Fibroblast of the aortic adventitia (primary cell): Measurements from ENCODE around the gene MTIF3. TPM values are rescaled to one million over a fixed set of nuclear protein-coding genes. Genes with fewer than 3 reads are reported as not detected.

Experiments used
- DNase-seq: peaks from one replicate; pipeline ENCODE4 v3.0.0-alpha.2; 2010; ENCODE audit warnings: low read depth
- H3K4me3 ChIP-seq: 2 replicates; pipeline ENCODE4 v1.5.1; 2011; ENCODE audit warnings: low read depth, mild to moderate bottlenecking, control low read depth, low read length, moderate library complexity
- CTCF ChIP-seq: IDR thresholded peaks from 2 replicates; pipeline ENCODE4 v1.5.1; 2011; ENCODE audit warnings: mild to moderate bottlenecking, low read length, control low read depth, inconsistent platforms; ENCODE audit not compliant: insufficient read depth
- total RNA-seq: library from RNA; depleted of rRNA; stranded (reverse); fragments of >200 nt; gene quantifications from 2 replicates; pipeline ENCODE4 v1.2.3, GENCODE V29; 2012; ENCODE audit warnings: low replicate concordance

MTIF3 gene
- total RNA-seq, 1 donor, result 86.5 TPM

- H3K4me3 ChIP-seq, result no peak overlapping the region
- TF ChIP-seq CTCF, result no peak
- DNase-seq, result no peak
Measured at GRCh38 chr13:27427641-27428040, 22.7 kb downstream of the MTIF3 start.

DNA sequence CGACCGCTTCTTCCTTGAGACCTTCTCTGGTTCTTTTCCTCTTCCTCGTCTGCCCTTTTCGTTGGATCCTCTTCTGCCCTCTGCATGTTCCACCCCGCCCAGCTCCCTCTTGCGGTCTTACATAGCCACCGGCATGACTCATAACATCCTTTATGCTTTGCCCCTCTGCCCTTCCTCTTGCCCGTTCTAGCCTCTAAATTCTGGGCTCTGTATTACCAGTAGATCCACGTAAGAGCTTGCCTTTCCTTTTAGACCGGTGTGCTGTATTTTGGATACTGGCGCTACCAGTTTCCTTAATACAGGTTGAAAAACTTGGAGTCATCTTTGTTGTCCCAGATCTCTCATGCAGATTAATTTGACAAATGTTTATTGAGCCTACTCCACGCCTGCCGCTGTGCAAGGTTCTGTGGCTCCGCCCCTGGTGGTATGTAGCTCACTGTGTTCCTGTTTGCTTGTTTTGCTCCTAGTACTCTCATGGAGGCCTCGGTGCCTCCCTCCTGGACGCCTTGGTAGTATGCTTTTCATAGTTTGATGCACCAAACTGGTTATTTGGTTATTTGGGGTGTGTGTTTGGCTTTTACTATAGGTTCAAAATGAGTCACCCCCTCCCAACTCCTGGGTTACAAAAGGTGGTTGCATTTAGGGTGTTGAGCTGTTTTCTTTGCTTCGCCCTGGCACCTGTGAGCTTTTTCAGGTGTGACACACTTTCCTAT lies 24.3 kb downstream of the MTIF3 start:
- H3K4me3 ChIP-seq, result peak overlapping the region; percentile 90
- peak; percentile 78 for DNase-seq
- TF ChIP-seq CTCF, result peak; percentile 69

DNA sequence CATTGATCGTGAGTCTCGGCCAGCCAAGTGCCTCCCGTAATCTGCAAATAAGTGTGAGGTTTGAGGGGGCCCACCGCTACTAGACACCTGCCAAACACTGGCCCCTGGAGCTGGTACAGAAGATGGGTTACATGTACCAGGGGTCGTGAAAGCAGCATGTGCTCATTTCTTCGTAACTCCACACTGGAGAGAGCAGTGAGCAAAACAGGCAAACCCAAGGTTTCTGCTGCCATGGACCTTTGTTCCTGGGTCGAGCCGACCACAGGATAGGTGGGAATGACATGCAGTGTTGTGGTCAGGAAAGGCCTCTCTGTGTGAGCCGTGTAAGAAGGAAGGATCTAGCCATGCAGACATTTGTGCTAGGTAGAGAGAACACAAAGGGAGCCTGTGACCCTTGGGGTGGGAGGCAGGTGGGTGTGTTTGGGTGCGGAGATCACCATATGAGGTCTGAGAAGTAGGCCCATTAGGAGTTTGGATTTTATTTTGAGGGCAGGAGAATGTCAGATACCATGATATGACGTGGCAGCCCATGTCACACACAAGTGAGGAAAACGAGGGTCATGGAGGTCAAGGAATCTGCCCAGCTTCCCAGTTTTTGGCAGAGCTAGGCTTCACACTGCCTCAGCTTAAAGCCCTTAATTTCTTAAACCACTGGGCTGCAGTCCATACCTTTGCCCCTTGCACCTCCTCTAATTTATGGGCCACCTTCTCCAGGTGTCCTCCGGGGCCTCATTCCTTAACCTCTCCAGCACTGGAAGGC lies 25.0 kb downstream of the MTIF3 start:
- peak; percentile 12 for DNase-seq
- H3K4me3 ChIP-seq, result peak overlapping the region; percentile 90
- no peak for TF ChIP-seq CTCF

GRCh38 chr13:27424246-27425157 lies 25.9 kb downstream of the MTIF3 start, which contains the start of gene GTF3A:
Gene GTF3A, plus strand, starts transcription at chr13:27424619.
- no peak for TF ChIP-seq CTCF
- H3K4me3 ChIP-seq, result peak within 1 kb of the TSS; percentile 90
- peak; percentile 82 for DNase-seq

DNA sequence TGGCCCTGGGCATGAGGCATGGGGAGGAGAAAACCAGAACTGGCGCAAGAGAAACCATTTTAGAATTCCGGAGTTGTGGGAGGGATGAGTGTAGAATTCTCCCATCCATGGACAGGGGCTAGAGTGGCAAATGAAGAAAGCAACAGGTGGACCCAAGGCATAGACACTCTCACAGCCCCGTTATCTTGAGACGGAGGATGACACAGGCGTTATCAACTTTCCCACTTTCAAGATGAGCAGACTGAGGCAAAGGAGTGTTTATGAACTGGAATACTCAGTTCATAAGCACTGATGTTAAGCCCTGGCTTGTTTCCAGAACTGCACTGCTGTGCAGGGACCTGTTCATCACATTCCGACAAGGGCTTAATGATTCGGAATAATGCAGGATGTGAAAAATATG lies 27.0 kb downstream of the MTIF3 start:
- TF ChIP-seq CTCF, result no peak
- DNase-seq, result no peak
- no peak overlapping the region for H3K4me3 ChIP-seq

- no peak overlapping the region for H3K4me3 ChIP-seq
- no peak for DNase-seq
- no peak for TF ChIP-seq CTCF
Measured at GRCh38 chr13:27421101-27421871, 29.1 kb downstream of the MTIF3 start.
